ENCODE measurements around the gene NEURL1.

GRCh38 chr10:103528549-103528948 is 35.0 kb downstream of the NEURL1 start:
- TF ChIP-seq POLR2A (IDR thresholded peaks at IDR 0.05; ENCODE audit: low read depth) = no peak
- TF ChIP-seq CTCF (IDR thresholded peaks at IDR 0.05) = no peak
- TF ChIP-seq EP300 (IDR thresholded peaks at IDR 0.05) = no peak
- no peak for TF ChIP-seq POLR2AphosphoS5 (IDR thresholded peaks at IDR 0.05)

Measured in esophagus muscularis mucosa (tissue), 4 donors.